ENCODE data around the gene ZGRF1.
"Not testable (repeated sequence)": the region's sequence is repeated elsewhere in the genome, so short reads cannot be mapped to it uniquely, and the experiment has no call there.

Gene ZGRF1

GRCh38 chr4:112637552-112637866, 800 bp upstream of the ZGRF1 start:
- no peak for DNase-seq (ENCODE audit: low read depth)

DNA sequence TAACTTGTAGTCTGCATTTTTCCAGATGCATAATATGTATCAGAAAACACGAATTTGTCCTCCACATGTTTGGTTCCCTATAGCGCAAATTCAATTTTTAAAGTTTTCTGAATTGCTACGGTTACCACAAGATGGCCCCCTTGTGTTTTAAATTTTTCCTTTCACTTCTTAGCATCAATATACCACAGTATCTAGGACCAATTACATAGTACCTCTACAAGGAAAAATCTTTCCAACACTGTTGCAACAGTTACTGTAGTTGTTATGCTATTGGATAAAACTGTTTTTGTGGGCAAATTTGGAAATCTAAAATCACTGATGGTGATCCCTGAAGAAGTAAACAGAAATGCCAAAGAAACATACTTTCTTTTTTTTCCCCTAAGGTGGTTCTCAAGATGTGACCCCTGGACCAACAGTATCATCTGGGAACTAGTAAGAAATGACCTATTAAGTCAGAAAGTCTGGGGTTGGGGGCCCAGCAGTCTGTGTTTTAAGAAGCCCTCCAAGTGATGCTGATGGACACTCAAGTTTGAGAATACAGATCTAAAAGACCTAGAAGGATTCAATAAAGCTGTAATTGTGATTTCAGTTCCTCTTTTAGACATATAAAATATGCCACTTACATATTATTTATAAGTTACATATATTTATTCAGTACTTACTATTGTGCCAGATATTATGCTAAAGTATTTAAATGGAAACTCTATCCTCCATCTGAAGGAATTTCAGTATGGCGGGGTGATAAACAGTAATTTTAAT, 3.1 kb downstream of the ZGRF1 start:
- no peak for DNase-seq (ENCODE audit: low read depth)

DNA sequence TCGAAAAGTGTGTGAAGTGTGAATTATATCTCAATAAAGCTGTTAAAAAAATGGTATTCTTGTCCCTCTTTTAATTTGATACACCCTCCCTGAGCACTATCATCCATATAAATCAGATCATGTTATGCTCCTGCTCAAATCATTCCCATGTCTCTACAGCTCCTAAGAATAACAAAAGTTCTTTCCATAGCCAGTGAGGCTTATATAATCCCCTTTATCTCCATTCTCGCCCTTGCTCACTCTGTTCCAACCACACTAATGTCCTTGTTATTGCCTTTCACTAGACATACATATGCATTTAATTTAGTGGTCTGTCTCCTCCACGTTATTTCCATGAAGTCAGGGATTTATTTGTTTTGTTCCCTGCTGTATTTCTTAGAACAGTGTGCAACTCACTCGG, 10.5 kb downstream of the ZGRF1 start:
- DNase-seq (ENCODE audit: low read depth): no peak

DNA sequence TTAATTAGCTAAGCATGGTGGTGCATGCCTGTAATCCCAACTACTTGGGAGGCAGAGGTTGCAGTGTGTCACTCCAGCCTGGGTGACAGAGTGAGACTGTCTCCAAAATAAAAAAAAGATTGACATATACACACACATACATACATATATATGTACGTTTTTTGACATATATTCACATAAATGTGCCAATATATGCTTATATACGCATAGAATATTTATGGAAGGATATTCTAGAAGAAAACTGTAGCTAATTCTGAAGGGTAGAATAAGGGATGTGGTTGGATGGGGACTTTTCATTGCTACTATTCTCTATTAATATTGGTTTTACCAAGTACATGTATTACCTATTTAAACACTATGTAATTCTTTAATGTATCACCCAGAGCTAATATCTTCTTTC, 19.7 kb downstream of the ZGRF1 start:
- no peak for DNase-seq (ENCODE audit: low read depth)

GRCh38 chr4:112612814-112613213, 23.9 kb downstream of the ZGRF1 start:
- not testable (repeated sequence) for DNase-seq (ENCODE audit: low read depth)

- no peak for DNase-seq (ENCODE audit: low read depth)
These were observed 32.1 kb downstream of the ZGRF1 start for GRCh38 chr4:112604589-112604988.

- no peak for DNase-seq (ENCODE audit: low read depth)
These were observed 41.7 kb downstream of the ZGRF1 start for GRCh38 chr4:112594993-112595392.

DNA sequence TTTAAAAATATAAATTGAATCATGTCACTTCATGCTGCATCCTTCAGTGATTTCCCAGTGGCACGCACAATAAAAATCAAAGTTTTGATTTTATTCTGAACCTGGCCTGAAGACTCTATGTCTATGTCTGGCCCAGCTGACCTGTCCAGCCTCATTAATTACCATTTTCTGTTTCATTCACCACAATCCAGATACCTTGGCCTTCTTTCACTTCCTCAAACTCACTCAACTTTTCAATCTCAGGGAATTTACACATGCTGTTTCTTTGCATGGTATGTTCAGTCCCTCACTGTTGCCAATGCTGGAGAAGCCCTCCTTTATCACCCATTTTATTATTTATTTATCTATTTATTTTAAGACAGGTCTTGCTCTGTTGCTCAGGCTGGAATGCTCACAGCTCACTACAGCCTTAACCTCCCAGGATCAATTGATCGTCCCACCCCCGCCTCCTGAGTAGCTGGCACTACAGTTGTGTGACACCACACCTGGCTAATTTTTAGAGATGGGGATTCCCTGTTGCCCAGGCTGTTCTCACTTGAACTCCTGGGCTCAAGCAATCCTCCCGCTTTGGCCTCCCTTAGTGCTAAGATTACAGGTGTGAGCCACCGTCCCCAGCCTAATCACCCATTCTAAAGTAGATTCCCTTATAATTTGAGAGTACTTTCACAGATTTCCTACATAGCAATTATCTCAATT, 43.1 kb downstream of the ZGRF1 start:
- no peak for DNase-seq (ENCODE audit: low read depth)

- no peak for DNase-seq (ENCODE audit: low read depth)
These were observed 44.0 kb downstream of the ZGRF1 start for GRCh38 chr4:112592717-112593116.

DNA sequence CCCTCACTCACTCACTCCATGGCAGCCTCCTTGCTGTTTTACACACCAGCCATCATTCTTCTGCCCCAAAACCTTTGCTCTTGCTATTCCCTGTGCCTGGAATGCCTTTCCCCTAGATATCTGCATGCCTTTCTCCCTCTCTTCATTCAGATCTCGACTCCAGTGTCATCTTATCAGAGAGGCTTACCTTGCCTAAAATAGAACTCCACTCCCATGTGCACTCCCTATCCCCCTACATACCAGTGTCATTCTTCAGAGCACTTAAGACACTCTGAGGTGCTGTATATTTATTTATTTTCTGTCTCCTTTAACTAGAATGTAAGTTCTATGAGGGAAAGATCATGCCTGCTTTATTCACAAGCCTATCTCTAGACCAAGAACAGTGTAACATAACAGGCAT, 45.1 kb downstream of the ZGRF1 start:
- DNase-seq (ENCODE audit: low read depth): no peak

GRCh38 chr4:112589206-112589605, 47.5 kb downstream of the ZGRF1 start:
- DNase-seq (ENCODE audit: low read depth): no peak

DNA sequence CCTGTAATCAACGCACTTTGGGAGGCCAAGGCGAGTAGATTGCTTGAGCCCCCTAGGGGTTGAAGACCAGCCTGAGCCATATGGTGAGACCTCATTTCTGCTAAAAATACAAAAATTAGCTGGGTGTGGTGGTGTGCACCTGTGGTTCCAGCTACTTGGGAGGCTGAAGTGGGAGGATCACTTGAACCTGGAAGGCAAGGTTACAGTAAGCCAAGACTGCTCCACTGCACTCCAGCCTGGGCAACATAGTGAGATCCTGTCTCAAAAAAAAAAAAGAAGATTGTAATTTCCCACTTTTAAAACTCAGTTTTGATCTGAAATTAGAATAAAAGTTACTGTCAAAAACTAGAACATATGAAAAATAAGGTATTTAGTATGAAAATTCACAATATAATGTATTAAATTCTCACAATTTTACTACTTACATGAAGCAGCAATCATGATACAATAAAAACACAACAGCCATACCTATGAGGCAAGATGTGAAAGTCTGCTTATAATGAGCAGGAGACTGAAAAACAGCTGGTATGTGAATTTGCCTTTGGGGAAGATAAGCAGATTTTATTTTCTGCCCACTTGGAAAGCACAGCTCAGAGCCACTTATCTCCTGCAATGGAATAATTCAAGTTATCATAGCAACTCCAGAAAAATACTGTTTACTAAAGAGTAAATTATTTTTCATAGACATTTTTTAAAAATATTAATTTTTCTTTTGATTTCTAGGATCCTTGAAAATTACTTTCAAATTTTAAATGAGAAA, 50.6 kb downstream of the ZGRF1 start:
- DNase-seq (ENCODE audit: low read depth): no peak

DNA sequence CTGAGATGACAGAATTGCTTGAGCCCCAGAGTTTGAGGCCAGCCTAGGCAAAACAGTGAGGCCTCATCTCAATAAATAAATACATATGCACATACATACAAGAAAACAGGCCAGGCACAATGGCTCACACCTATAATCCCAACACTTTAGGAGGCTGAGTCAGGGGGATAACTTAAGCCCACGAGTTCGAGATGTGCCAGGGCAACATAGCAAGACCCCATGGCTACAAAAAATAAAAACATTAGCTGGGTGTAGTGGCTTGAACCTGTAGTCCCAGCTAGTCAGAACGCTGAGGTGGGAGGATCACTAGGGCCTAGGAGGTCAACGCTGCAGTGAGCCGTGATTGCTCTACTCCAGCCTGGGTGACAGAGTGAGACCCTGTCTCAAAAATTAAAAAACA, 69.2 kb downstream of the ZGRF1 start:
- DNase-seq (ENCODE audit: low read depth): no peak

DNA sequence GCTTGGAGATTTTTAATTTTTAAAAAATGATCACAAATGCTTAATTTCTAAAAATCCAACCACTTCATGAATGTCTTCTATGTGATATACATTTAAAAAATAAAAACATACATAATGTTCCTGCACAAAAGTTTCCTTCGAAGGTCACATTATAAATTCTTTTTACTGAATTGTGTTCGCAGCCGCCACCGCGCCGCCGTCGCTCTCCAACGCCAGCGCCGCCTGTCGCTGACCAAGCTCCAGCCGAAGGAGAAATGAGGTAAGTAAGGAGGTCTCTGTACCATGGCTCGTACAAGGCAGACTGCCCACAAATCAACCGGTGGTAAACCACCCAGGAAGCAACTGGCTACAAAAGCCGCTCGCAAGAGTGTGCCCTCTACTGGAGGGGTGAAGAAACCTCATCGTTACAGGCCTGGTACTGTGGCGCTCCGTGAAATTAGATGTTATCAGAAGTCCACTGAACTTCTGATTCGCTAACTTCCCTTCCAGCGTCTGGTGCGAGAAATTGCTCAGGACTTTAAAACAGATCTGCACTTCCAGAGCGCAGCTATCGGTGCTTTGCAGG, 71.9 kb downstream of the ZGRF1 start:
- DNase-seq (ENCODE audit: low read depth): no peak

- DNase-seq (ENCODE audit: low read depth): no peak
These were observed 73.1 kb downstream of the ZGRF1 start for GRCh38 chr4:112563431-112564200.

- DNase-seq (ENCODE audit: low read depth): no peak
These were observed 74.3 kb downstream of the ZGRF1 start for GRCh38 chr4:112562254-112562879.

- no peak for DNase-seq (ENCODE audit: low read depth)
These were observed 76.6 kb downstream of the ZGRF1 start for GRCh38 chr4:112560084-112560483.

GRCh38 chr4:112559053-112559452, 77.7 kb downstream of the ZGRF1 start:
- DNase-seq (ENCODE audit: low read depth): no peak

DNA sequence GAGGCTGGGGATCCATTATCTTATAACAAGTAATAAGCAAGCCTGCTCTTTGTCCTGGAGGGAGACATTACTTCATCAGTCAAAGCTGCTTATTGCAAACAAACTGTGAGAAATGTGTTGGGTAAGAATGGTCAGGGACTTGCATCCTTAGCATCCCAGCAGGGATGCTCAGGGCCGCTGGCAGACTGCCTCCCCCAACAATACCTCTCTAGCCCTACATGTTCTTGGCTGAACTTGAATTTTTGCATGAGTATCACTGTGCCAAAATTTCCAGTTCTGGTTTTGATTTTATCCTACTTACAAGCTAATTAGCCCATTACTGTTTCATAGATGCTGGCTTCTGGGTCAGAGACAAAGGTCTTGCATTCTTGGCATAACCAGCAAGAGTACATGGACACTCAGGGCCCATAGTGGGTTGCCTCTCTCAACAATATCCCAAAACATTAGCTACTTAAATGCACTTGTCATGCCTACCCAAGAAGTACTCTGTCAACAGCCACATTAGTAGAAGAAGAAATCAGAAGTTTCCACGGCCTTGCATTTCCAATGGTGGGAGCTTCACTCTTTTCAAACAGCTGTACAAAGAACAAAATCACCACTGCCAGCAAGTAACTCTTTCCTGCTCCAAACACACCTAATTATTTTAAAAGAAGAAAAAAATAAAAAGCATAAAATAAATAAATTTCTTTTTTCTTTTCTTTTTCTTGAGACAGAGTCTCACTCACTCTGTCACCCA, 78.9 kb downstream of the ZGRF1 start:
- no peak for DNase-seq (ENCODE audit: low read depth)

GRCh38 chr4:112554271-112554670, 82.4 kb downstream of the ZGRF1 start:
- DNase-seq (ENCODE audit: low read depth): not testable (repeated sequence)

- DNase-seq (ENCODE audit: low read depth): no peak
These were observed 84.0 kb downstream of the ZGRF1 start for GRCh38 chr4:112552668-112553067.

All from activated T-cell treated with anti-CD3 and anti-CD28 coated beads for 48 hours (primary cell).